ENCODE data around the gene CLASP1.
"Not testable (repeated sequence)": the region's sequence is repeated elsewhere in the genome, so short reads cannot be mapped to it uniquely, and the experiment has no call there.

Gene CLASP1

DNA sequence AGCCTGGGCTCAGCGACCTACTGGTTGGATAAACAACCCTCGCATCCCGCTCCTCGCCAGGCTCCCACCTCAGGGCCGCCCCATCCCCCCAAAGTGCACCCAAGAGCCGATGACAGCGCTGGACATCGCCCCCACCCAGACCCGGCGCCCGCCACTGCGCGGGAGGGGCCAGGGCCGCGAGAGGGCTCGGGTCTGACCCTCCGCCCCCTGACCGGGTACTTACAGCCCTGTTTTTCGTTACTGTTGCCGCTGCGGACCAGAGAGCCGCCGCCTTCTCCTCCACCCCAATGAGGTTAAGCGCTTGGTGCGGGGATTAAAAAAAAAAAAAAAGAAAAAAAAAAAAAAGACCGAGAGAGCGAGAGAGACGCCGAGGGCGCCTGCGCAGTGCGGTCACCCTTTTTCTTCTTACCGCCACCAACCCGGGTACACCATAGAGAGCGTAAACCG is at the start of gene CLASP1:
Gene CLASP1 (minus strand): TSS at position 314 of the 447 bp plus-strand sequence. CDS start 43,567 bp downstream, outside the sequence.
- DNase-seq = no peak

DNA sequence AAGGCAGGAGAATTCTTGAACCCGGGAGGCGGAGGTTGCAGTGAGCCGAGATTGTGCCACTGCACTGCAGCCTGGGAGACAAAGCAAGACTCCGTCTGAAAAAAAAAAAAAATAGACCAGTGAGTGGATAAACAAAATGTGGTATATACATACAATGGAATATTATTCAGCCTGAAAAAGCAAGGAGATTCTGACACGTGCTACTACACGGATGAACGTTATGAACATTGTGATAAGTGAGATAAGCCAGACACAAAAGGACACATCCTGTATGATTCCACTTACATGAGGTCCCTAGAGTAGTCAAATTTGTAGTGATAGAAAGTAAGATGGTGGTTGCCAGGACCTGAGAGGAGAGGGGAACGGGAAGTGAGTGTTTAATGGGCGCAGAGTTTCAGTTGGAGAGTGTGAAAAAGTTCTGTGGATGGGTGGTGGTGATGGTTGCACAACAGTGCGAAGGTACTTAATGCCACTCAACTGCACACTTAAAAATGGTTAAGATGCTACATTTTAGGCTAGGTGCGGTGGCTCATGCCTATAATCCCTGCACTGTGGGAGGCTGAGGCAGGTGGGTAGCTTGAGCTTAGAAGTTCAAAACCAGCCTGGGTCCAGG is 49.2 kb upstream of the CLASP1 start:
- DNase-seq = no peak

DNA sequence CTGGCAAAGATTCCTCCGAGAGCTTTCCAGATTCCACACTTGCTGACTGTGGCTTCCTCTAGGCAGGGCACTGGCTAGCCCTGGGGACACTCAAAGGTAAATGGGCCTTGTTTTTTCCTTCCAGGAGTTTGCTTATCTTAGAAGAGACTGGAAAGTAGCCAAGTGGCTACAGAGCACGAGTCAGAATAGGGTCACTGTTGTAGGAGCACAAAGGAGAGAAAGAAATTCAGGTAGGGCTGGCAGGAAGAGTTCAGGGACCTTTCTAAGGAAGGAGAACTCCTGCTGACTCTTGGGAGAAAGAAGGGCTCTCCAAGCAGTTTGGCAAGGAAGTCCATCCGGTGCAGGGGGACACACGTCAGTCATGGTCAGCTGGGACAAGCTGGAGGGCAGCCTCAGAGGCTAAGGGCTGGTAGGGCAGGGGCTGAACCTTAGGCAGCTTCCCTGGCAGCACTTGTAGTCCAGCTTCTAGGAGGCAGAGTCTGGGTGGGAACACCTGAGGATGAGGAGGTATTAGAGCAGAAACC is 47.9 kb upstream of the CLASP1 start:
- DNase-seq = no peak

DNA sequence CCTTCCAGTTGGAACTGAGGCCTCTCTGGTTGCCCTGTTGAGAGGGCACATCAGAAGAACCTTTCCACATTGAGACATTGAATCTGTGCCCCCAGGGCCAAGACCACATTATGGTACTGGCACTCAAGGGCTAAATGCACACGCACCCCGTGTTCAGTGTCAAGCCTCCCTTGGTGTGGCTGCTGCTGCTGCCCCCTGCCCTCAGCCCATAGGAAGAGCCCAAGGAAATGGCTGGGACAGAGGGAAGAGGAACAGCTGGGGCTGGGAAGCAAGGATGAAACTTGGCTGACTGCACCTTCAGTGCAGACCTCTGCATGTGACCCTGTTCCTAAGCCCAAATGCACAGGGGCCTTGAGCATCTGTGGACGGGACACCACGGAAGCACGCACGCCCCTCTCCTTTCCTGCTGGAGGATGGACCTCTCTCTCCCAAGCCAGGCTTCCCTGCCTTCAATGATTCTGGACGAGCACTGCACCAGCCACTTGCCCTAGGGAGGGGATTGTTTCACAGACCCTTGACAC is 47.2 kb upstream of the CLASP1 start:
- DNase-seq = no peak

DNA sequence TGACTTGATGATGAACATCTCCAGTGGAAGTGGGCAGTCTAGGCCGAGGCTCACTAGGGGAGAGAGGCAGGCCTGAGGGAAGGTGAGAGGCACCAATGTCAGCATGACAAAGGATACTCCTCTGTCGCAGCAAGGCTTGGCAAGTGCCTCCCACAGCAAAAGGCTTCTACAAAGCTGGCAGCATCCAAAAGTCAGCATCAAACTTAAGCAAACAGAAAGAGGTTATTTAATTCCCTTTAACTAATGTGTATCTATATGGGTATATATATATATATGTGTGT is 45.8 kb upstream of the CLASP1 start:
- DNase-seq = no peak

DNA sequence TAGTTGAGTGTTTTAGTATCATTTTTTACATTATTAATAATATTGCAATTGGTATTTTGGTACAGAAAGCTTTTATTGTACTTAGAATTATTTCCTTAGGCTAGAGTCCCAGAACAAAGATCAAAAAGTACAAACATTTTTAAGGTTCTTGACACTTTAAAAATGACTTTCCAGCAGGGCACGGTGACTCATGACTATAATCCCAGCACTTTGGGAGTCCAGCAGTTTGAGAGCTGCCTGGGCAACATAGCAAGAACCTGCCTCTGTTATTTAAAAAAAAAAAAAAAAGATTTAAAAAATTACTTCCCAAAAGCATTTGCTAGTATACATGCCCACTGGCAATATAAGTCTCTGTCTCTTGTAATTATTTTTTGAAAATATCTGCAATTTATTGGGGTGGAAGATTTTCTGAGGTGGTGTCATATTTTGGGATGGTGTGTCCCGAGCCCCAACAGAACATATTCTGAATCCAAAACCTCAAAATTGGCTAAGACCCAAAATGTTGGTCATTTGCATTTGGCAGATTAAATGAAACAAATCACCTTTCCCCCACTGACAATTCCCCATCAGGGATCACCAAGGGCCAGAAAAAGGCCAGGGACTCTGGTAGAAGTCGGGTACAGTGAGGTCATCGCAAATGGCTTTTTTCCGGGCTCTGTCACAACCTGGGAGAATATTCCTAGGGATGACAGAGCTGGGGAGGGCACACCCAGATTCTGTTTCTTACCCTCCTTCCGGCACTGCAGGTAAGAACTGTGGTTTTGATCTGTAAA is 45.3 kb upstream of the CLASP1 start:
- DNase-seq = no peak

DNA sequence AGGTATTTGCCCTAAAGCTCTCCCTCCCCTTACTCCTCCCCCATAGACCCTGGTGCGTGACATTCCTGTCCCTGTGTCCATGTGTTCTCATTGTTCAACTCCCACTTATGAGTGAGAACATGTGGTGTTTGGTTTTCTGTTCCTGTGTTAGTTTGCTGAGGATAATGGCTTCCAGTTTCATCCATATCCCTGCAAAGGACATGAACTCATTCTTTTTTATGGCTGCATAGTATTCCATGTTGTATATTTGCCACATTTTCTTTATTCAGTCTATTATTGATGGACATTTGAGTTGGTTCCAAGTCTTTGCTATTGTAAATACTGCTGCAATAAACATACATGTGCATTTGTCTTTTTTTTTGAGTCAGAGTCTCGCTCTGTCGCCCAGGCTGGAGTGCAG is 41.3 kb upstream of the CLASP1 start:
- not testable (repeated sequence) for DNase-seq

DNA sequence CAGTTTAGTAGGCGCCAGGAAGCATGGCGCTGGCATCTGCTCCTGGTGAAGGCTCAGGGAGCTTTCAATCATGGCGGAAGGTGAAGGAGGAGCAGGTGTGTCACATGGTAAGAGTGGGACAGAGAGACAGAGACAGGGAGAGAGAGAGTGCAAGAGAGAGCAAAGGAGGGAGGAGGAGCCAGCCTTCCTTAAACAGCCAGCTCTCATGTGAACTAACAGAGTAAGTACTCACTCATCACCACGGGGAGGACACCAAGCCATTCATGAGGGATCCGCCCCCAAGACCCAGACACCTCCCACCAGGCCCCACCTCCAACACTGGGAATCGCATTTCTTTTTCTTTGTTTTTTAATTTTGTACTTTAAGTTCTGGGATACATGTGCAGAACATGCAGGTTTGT is 40.8 kb upstream of the CLASP1 start:
- DNase-seq = no peak

DNA sequence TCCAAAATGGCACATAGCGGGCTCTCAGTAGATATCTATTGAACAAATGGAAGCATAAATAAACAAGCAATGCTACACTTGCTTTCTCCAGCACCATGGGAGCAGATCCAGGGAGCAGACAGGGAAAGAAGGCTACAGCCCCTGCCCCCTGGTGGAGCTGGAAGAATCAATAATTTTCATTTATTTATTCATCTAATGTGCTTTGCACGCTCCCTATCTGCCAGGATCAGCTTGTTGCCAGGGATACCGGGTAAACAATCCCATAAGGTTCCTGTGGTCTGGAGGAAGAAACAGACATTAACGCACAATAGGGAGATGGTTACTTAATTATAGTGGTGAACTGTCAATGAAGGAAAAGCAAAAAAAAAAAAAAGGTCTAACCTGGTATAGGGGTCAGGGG is 40.1 kb upstream of the CLASP1 start:
- DNase-seq = no peak

DNA sequence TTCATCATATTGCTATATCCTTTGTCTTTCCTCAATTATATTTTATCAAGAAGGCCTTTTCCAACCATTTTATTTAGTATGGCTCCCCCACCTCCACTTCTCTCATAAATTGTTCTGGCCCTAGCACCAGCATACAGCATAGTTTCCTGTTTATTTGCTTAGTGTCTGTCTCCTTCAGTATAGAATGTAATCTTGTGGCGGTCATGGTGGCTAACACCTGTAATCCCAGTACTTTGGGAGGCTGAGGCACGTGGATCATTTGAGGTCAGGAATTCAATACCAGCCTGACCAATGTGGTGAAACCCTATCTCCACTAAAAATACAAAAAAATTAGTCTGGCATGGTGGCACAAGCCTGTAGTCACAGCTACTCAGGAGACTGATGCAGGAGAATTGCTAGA is 39.6 kb upstream of the CLASP1 start:
- DNase-seq = no peak

DNA sequence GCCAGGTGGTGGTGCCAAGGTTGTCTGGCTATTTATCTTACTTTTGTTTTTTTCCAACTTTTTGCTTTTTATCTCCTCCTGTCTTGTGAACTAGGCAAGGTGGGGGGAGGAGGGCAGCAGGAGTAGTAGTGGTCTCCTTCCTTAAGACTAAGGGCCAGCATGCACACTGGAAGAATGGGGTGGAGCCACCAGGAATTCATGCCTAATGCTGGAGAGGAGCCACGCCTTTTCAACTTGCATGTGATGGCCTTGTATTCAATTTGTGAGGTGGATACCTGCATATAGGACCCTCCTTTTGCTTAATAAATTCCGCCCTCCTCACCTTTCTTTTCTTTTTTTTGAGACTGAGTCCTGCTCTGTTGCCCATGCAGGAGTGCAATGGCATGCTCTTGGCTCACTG is 37.6 kb upstream of the CLASP1 start:
- DNase-seq = no peak

DNA sequence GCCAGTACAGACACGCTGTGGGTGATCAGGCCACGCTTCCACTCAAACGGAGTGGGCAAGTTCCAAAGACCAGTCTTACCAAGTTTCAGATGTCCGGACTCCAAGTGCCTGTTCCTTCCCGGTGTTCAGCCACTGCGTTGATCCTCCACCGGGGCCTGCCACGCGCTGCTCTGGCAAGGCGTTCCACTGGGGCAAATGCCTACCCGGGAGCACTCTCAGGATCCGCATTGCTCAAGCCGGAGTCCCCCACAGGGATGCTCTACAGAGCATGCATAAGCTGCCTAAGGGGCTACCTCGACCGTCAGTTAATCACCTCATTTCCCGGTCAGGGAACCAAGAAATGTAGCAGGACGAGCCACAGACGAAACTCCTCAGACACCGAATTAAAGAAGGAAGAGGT is 37.0 kb upstream of the CLASP1 start:
- no peak for DNase-seq

DNA sequence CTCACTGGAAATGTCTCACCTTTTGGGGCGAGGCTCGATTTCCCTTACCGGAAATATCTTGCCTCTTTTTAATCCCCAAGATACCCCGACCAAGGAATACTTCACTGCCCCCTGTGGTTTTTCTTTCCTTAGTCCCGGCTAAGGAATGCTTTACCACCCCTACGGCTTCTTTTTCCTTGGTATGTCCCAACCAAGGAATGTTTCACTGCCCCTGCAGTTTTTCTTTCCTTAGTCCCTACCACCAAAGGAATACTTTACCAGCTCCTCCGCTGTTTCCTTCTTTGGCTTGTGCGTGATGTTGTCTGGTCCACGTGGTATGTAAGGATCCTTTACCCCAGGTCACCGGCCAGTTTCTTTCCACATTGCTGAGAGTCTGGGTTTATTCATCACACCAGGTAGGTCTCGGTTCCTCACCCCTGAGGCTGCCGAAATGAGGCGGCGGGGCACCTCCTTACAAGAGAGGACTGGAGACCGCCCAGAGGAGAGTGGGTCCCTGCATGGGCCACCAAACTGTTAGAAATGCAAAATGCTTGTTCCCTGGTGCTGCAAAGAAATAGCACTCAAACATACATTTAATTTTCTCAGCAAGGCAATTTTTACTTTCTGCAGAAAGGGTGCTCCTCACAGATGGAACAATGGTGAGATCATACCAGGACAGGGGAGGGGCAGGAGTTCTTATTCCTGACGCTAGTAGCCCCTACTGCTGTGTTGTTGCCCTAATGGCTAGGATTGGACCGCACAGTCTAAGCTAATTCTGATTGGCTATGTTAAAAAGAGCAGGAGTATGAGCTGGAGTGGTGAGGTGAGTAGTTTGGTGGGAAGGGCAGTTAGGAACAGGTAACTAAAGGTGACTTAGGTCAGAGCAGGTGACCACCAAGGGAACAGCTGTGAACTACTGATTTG is 33.4 kb upstream of the CLASP1 start:
- no peak for DNase-seq

DNA sequence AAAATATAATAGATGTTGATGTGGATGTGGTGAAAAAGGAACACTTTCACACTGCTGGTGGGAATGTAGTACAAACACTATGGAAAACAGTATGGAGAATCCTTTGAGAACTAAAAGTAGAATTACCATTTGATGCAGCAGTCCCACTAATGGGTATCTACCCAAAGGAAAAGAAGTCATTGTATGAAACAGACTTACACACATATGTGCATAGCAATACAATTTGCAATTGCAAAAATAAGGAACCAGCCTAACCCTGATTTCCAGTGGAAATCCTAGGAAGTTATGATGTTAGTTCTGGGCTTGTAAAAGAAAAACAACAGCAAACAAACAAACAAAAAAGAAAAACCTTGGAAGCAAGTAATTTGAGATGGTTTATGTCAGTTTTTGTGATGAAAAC is 28.6 kb upstream of the CLASP1 start:
- no peak for DNase-seq

DNA sequence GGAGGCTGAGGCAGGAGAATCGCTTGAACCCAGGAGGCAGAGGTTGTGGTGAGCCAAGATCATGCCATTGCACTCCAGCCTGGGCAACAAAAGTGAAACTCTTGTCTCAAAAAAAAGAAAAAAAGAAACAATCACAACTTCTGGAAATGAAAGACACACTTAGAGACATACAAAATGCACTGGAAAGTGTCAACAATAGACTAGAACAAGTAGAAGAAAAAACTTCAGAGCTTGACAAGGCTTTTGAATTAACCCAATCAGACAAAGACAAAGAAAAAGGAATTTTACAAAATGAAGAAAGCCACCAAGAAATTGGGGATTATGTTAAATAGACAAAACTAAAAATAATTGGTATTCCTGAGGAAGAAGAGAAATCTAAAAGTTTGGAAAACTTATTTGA is 22.4 kb upstream of the CLASP1 start:
- not testable (repeated sequence) for DNase-seq

DNA sequence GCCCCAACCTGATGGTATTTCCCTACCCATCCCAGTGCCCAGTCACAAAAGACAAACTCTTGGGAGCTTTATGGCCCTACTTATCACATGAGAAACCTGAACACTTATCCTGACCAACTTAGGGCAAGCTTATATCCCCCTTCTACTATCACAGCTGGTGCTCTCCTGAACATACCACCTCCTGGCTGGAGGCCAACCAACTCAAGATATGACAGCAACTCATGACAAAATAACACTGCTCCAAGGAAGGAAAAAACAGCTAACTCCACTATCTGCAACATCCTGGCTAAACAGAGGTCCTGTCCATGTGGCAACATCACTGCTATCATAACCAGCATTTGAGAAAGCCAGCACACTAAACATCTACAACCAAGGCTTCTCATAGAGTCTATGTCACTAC is 20.9 kb upstream of the CLASP1 start:
- no peak for DNase-seq

DNA sequence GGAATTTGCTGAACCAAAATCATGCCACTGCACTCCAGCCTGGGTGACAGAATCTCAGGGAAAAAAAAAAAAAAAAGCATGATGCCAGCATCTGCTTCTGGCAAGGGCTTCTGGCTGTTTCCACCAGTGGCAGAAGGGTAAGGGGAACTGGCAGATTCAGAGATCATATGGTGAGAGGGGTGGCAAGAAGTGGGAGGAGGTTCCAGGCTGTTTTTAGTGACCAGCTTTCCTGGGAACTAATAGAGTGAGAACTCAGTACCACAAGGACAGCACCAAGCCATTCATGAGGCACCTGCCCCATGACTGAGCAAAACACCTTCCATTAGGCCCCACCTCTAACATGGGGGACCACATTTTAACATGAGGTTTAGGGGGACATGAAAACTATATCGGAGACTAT is 18.4 kb upstream of the CLASP1 start:
- no peak for DNase-seq

DNA sequence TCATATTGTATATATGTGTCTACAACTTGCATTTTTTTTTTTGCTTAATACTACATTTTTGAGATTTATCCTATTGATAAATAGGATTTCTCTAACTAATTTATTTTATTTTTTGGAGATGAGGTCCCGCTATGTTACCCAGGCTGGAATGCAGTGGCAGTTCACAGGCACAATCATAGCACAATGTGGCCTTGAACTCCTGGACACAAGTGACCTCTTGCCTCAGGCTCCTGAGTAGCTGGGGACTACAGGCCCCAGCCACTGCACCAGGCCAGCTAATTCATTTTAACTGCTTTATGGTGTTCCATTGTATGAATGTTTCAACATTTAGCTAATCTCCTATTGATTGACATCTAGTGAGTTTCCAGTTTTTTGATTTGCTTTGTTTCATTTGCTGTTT is 16.8 kb upstream of the CLASP1 start:
- no peak for DNase-seq

DNA sequence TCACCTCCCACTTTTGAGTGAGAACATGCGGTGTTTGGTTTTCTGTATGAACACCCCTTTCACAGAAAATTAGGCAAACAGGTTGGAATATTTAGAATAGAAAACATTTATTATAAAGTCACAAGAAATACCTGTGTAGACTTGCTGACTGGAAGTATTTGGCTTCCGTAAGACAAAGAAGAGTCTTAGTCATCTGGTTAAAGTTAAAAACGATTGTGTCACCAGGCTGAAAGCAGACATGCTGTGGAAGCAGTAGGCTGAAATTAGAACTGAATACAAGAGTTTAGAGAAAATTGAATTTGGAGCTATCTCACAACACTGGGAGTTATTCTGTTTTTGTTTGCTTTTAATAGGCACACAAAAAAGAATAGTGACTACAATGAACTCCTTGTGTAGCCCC is 16.2 kb upstream of the CLASP1 start:
- DNase-seq = no peak

DNA sequence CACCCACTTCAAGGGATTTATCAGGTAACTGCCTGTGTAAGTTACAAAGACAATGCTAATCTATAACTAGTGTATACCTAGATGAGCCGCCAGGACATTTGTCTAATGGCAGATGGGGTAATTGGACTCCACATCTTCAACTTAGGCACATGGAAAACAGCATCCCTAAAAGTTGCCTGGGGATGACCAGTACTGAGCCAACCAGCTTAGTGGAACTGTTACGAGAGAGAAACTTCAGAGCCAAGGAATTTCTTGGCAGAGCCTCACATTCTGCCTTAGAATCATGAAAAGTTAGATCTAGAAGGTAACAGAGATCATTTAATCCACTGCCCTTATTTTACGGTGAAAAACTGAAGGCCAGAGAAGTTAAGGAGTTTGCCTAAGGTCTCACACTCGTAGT is 15.5 kb upstream of the CLASP1 start:
- DNase-seq = no peak

DNA sequence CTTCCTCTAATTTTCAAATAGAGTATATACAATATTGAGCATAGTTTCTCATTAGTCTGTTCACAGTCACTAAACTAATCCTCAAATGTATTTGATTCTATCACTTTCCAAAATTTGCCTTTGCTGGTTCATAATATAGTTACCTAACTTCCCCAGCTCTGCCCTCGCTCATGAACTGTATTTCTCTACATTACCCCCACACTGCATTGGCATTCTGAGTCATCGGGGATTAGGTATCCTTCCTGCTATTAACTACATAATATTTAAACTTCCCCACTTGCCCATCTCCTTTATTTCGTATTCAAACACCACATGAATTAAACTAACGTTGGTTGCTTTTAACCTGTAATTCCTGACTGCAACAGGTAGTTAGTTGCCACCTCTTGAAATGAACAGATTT is 14.8 kb upstream of the CLASP1 start:
- no peak for DNase-seq

DNA sequence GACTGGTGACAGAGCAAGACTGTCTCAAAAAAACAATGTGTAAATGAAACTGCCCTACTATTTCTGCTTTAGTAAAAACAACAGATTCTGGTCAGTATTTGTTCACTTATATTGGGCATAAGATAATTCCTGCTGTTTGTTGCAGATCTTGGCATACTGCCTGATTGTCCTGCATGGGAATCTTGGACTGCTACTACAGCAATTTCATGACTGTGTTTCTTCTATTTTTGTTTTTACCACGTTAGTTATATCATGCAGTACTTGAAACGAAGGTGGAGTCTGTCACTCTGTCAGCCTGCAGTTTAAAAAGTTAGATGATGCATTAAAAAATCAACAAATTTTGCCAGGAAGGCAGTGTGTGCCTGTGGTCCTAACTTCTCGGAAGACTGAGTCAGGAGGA is 14.2 kb upstream of the CLASP1 start:
- DNase-seq = no peak

DNA sequence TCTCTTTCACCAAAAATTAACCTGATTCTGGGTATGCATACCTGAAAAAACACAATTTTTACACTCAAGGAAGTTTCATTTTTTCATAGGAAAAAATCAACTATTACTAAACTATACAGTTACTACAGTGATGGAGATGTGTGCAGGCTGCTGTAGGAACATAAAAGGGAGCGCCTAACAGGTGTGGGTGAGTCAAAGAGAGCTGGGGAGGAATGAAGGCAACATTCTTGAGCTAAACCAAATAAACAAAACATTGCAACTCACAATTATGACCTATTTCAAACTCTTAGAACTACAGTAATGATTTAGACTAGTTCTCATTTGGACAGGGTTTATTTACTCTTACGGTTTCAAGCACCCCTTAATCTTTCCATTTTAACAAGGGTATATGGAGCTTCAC is 13.4 kb upstream of the CLASP1 start:
- no peak for DNase-seq

DNA sequence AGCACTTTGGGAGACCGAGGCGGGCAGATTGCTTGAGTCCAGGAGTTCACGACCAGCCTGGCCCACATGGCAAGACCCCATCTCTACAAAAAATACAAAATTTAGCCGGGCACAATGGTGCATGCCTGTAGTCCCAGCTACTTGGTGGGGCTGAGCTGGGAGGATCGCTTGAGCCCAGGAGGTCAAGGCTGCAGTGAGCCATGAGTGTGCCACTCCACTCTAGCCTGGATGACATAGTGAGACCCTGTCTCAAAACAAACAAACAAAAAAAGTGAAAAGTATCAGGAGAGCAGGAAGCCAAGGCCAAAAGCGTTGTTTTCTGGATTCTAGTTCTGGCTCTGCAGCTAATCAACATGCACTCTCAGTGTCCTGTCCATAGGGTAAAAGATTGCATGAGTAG is 10.7 kb upstream of the CLASP1 start:
- DNase-seq = no peak
